Measurements from ENCODE around the gene PCP2.
"Not testable (repeated sequence)": the region's sequence is repeated elsewhere in the genome, so short reads cannot be mapped to it uniquely, and the experiment has no call there.

The PCP2 gene

DNA sequence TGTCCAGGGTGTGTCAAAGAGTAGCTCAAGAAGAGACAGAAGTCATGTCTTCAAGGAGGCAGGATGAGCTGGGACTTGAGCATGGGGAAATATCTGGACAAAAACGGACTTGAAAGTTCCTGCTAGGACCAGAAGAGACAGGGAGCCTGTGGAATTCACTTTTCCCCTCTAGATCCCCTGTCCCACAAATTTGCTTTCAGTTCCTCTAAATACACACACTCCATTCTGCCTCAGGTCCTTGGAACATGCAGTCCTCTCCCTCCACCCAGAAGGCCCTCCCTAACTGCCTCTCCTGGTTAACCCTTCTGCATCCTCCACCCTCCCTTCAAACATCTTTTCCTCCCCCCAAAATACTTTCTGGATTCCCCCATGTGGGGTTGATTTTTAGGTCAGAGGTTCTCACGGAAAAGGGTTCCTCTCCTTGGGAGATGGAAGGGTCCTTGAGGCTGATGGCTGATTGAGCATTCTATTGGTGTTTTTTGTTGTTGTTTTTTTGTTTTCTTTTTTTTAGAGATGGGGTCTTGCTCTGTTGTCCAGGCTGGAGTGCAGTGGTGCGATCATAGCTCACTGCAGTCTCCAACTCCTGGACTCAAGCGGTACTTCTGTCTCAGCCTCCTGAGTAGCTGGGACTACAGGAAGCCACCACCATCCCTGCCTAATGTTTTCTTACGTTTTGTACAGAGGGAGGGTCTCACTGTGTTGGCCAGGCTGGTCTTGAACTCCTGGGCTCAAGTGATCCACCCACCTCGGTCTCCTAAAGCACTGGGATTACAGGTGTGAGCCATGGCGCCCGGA is 28.4 kb upstream of the PCP2 start:
- DNase-seq (ENCODE audit: low read depth): no peak

DNA sequence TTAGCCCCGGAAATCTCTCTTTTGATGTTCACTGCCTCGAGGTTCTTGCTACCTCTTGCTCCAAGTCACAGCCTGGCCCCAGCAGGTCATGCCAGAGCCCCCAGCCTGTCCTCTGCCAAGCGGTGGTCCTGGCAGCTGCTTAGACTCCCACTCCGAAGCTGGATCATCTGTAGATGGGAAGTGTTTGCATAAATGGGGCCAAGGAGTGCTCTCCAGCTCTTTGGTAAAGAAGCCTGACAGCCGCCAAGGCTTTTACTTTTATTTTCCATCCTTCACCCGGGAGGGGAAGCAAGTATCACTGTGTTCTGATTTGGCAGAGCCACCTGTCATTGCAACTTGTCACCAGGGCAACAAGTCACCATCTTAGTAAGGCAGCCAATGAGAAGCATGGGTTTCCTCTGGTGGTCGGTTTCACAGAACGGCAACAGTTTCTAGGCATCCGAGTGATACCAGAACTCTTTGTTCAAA is 24.7 kb upstream of the PCP2 start:
- no peak for DNase-seq (ENCODE audit: low read depth)

DNA sequence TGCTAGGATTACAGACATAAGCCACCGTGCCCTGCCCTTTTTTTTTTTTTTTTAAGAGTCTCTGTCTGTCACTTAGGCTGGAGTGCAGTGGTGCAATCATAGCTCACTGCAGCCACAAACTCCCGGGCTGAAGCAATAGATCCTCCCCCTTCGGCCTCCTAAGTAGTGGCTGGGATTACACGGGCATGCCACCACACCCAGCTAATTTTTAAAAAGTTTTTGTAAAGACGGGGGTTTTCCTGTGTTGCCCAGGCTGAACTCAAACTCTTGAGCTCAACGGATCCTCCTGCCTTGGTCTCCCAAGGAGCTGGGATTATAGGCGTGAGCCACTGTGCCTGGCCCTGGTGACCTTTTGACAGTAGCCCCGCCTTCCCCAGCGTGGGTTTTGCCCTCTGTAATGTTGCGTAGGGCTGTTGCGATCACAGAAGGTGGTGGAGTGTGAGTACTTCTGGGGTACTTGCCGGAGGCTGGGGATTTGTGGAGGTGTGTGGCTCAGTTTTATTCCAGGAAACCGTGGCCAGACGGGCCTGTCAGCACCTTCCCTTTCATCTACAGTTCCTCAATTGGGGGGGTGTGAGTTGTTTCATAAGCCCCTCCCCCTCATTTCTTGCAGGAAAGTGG is 23.7 kb upstream of the PCP2 start:
- peak; percentile 26 for DNase-seq (ENCODE audit: low read depth)

DNA sequence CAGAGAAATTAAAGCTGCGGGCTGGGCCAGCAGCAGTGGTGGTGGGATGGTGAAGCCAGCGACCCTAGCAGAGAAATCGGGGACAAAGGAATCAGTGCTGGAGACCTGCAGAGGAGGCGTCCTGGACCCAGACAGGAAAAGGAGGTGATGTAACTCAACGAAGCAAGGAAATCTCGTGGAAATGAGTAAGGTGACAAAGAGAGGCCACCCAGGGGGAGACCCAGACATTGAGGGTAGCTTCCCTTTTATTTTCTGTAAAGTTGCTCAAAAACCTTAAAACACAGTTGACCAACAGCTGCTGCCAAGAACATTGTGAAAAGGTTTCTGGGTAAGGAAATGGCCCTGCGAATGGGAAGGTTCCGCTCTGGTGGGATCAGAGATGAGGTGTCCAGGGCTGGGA is 22.1 kb upstream of the PCP2 start:
- no peak for DNase-seq (ENCODE audit: low read depth)

DNA sequence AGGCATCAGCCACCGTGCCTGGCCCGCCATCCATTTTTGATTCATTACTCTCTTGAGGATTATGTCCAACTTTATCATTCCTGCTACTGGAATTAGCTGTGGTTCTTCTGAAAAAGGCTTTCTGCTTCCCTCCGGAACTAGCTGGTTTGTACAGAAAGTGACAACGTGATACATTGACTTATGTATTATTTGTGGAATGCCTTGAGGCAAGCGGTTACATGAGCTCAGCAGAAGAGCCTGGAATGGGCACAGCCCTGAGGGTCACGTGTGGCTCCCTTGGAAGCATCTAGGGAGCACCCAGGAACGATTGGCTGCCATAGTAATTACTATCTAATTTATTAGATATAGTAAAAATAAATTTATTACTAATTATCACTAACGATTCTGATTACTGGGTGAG is 20.9 kb upstream of the PCP2 start:
- DNase-seq (ENCODE audit: low read depth): no peak

DNA sequence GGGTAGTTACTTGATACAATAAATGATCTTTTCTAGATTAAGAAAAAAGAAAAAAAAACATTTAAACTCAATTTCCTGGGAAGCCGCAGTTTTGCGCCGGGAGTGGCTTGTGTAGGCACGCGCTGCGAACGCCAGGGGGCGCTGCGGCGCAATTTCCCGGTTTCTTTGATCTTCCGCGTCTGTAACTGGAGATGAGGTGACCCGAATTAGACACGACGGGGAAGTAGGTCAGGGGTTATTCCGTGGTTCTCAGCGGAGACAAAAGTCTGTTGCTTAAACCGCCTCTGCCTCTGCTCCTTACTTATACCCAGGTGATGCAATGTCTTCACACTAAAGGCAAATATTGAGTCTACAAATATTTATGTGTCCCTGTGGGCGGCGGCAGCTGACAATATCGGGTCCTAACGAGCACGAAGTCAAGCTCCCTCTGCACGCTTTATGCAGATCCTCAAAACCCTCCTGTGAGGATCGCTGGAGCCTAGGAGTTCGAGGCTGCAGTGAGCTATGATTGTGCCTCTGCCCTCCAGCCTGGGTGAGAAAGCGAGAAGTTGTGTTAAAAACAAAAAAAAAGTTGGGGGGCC is 18.6 kb upstream of the PCP2 start:
- peak; percentile 75 for DNase-seq (ENCODE audit: low read depth)

DNA sequence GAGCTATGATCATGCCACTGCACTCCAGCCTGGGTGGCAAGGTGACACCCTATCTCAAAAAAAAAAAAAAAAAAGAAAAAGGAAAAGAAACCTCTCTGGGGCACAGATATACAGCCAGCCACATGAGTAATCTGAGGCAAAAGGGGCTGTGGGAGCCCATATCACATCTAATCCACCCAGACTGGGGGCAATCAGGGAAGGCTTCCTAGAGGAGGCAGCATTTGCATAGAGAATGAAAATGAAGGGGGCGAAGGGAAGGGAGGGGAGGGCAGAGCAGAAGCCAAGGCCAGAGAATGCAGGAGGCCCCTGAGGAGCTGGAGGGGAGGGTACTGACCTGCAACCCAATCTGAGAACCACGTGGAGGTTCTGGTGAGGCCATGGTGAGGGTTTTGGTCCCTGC is 16.6 kb upstream of the PCP2 start:
- DNase-seq (ENCODE audit: low read depth): no peak

DNA sequence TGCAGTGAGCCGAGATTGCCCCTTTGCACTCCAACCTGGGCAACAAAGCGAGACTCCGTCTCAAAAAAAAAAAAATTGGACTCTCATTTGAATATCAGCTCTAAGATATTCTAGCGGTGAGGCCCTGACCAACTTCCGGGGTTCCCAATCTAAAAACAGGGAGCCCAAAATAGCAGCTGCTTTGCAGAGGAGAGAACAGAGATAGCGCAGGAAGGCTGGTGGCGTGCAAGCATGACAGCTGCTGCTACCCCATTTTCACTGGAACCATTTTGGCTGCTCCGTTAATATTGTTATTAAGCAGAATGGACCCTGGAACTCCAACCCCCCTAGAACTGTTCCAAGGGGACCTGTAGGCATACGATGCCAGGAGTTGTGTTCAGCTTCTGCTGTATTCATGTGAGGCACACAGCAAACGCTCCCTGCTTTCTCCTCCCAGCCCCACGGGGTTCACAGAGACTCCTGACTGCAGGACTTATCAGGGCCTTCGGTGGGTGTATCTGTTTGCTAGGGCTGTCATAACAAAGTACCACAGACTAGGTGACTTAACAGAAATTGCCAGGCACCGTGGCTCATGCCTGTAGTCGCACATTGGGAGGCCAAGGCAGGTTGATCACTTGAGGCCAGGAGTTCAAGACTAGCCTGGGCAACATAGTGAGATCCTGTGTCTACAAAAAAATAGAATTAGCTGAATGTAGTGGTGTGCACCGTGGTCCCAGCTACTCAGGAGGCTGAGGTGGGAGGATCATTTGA is 14.9 kb upstream of the PCP2 start:
- DNase-seq (ENCODE audit: low read depth): no peak

DNA sequence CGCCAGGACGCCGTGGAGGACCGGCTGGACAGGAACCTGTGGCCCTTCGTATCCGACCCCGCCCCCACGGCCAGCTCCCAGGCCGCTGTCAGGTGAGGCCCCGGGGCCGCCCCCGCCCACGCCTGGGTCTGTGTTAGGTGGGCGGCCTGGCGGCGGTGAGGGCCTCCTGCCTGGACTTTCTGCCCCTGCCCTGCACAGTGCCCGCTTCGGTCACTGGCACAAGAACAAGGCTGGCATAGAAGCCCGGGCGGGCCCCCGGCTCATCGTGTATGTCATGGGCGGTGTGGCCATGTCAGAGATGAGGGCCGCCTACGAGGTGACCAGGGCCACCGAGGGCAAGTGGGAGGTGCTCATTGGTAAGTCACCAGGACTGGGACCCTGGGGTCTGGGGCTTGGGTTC is 13.6 kb upstream of the PCP2 start:
- no peak for DNase-seq (ENCODE audit: low read depth)

DNA sequence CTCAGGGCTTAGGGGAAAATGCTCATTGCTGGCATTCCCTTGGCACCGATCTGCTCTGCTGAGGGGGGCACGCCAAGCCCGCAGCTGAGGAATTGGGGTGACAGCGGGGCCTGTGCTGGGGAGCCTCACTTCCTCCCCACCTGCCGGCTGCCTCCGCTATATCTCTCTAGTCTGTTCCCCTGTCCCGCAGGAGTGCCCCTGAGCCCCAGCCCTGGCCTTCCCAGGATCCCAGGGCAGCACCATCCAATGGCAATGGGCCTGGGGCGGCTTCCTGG is 12.8 kb upstream of the PCP2 start:
- no peak for DNase-seq (ENCODE audit: low read depth)

DNA sequence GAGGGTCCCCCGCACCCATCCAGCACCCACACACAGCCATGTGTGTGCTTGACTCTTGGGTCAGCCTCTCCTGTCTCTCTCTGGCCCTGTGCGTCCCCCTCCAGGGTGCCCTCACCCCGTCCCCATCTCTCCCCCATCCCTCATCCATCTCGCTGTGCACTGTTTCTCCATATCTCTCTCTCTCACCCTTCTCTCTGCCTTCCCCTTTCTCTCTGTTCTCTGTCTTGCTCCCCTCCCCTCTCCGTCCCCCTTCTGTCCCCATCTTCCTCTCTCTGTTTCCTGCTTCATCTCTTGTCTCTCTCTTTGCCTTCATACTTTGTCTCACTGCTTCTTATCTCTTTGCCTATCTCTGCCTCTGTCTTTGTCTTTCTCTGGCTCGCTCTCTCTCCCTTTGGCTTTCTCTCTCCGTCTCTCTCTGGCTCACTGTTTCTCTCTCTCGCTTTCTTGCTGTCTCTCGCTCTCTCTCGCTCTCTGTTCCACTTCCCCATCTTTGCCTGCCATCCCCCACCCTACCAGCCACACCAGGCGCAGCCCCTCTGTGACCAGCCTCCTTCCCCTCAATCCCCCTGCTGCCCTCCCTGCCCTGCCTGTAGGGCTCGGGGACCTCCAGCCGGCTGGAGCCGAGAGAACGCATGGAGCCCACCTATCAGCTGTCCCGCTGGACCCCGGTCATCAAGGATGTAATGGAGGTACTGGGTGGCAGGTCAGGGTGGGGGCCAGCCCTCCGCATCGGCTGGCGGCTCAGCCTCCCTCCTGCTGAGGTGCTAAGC is 12.3 kb upstream of the PCP2 start:
- no peak for DNase-seq (ENCODE audit: low read depth)

DNA sequence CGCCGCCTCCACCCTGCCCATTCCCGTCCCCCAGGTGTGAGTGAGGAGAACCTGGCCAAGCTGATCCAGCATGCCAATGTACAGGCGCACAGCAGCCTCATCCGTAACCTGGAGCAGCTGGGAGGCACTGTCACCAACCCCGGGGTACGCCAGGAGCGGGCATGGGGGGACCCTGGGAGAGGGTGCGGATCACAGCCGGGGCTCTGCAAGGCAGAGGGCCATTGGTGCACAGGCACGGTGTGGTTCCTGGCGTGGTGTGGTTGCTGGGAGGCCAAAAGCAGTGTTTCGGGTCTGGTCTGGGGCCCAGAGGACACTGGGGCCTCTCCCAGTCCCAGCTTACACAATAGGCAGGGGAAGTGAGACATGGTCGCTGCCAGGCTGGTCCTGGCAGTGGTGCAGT is 11.6 kb upstream of the PCP2 start:
- no peak for DNase-seq (ENCODE audit: low read depth)

DNA sequence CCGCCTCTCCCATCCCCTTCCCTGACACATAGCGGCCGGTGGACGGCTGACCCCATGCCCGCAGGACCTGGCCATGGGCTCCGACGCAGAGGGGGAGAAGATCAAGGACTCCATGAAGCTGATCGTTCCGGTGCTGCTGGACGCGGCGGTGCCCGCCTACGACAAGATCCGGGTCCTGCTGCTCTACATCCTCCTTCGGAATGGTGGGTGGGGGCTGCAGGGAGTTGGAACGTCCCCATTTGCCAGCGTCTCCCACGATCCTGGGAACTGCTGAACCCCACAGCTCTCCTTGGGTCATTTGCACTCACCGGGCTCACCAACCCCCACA is 11.0 kb upstream of the PCP2 start:
- no peak for DNase-seq (ENCODE audit: low read depth)

DNA sequence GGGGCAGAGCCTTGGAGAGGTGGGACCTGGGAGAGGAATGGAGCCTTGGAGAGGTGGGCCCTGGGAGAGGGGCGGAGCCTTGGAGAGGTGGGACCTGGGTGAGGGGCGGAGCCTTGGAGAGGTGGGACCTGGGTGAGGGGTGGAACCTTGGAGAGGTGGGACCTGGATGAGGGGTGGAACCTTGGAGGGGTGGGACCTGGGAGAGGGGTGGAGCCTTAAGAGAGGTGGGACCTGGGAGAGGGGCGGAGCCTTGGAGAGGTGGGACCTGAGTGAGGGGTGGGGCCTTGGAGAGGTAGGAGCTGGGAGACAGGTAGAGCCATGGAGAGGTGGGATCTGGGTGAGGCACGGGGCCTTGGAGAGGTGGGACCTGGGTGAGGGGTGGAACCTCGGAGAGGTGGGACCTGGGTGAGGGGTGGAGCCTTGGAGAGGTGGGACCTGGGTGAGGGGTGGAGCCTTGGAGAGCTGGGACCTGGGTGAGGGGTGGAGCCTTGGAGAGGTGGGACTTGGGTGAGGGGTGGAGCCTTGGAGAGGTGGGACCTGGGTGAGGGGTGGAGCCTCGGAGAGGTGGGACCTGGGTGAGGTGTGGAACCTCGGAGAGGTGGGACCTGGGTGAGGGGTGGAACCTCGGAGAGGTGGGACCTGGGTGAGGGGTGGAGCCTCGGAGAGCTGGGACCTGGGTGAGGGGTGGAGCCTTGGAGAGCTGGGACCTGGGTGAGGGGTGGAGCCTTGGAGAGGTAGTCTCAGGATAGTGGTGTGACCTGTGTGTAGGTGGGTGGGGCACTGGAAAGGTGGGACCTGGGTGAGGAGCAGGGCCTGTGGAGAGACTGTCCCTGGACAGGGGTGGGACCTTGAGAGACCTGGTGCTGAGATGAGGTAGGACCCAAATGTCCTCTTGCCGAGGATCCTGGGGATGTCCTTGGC is 10.4 kb upstream of the PCP2 start:
- DNase-seq (ENCODE audit: low read depth): not testable (repeated sequence)

DNA sequence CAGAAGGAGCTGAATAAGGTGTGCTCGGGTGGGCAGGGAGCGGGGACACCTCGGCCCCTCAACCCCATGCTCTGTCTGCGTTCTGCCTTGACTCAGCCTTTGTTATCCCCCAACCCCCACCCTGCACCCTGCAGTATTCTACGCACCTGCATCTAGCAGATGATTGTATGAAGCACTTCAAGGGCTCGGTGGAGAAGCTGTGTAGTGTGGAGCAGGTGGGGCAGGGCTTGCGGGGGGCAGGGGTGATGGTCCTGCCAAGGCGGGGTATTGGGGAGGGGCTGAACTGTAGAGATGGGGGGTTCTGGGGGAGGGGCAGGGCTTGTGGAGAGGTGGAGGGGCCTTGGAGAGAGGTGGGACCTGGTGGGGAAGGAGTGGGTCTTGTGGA is 9.5 kb upstream of the PCP2 start:
- no peak for DNase-seq (ENCODE audit: low read depth)

DNA sequence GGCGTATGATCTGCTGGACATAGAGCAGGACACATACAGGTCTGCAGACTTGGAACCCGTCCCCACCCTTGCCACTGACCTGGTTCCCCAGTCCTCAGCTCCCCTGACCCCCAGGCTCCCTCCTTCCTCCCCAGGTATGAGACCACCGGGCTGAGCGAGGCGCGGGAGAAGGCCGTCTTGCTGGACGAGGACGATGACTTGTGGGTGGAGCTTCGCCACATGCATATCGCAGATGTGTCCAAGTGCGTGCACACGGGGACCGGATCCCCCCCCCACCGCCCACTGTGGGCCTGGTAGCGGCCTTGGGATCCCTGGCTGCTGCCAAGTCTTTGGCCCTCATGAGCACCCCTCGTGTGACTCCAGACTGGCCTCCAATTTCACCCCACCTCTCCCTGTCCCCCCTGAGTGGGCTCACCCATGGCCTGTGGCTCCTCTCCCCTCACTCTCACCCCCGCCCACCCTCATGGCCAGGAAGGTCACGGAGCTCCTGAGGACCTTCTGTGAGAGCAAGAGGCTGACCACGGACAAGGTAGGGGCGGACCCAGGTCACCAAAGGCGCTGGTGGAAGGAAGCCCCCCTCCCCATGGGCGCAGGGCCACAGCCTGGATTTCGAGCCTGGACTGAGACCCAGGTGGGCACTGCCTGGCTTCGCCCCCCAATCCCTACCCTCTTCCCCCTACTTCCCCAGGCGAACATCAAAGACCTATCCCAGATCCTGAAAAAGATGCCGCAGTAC is 8.9 kb upstream of the PCP2 start:
- no peak for DNase-seq (ENCODE audit: low read depth)

DNA sequence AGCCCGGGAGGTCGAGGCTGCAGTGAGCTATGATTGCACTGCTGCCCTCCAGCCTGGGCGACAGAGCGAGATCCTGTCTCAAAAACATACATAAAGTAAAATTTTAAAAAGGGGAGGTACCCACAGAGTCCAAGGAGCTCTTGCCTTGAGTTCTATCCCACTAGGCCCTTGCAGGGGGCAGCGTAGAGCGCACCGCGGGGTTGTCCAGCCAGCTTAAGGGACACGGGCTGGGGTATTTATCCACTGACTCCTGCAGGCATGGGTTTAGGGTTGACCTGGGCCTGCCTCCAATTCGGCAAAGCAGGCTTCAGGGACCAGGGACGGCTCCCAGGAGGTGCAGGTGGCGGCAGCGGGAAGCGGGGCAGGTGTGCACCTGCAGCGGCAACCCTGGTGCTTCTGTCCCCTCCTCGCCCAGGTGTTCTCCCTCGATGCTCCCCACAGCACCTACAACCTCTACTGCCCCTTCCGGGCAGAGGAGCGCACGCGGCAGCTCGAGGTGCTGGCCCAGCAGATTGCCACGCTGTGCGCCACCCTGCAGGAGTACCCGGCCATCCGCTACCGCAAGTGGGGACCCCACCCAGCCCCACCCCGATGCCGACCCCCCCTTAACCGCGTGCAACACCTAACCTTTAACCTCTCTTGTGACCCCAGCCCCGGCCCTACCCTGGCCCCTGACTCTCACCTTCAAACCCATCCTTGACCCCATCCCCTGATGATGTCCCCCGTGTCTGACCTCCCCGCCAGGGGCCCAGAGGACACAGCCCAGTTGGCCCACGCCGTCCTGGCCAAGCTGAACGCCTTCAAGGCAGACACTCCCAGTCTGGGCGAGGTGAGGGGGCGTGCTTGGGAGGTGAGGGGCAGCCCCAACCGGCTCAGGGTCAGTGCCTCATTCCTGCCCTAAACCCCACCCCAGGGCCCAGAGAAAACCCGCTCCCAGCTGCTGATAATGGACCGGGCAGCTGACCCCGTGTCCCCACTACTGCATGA is 8.1 kb upstream of the PCP2 start:
- DNase-seq (ENCODE audit: low read depth): no peak

DNA sequence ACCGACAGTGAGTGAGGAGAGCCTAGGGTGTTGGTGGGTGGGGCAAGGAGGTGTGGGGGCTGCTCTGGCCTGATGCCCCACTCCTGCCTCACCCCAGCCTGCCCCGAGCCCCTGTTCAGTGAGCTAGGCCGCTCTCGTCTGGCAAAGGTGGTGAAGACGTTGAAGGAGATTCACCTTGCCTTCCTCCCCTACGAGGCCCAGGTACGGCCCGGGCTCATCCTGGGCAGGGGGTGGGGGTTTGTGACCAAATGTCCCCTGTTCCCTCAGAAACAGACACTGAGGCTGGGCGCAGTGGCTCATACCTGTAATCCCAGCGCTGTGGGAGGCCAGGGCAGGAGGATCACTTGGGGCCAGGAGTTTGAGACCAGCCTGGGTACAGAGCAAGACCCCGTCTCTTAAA is 7.3 kb upstream of the PCP2 start:
- no peak for DNase-seq (ENCODE audit: low read depth)

DNA sequence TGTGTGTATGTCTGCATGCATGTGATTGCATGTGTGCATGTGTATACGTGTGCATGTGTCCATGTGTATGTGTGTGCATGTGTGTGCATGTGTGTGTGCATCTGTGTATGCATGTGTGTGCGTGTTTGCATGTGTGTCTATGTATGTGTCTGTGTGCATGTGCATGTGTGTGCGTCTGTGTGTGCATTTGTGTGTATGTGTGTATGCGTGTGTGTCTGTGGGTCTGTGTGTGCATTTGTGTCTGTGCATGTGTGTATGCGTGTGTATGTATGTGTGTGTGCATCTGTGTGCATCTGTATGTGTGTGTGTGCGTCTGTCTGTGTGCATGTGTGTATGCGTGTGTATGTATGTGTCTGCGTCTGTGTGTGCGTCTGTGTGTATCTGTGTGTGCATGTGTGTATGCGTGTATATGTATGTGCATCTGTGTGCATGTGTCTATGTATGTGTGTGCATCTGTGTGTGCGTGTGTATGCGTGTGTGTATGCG is 6.4 kb upstream of the PCP2 start:
- no peak for DNase-seq (ENCODE audit: low read depth)
